ENCODE measurements around the gene LRRC42.

DNA sequence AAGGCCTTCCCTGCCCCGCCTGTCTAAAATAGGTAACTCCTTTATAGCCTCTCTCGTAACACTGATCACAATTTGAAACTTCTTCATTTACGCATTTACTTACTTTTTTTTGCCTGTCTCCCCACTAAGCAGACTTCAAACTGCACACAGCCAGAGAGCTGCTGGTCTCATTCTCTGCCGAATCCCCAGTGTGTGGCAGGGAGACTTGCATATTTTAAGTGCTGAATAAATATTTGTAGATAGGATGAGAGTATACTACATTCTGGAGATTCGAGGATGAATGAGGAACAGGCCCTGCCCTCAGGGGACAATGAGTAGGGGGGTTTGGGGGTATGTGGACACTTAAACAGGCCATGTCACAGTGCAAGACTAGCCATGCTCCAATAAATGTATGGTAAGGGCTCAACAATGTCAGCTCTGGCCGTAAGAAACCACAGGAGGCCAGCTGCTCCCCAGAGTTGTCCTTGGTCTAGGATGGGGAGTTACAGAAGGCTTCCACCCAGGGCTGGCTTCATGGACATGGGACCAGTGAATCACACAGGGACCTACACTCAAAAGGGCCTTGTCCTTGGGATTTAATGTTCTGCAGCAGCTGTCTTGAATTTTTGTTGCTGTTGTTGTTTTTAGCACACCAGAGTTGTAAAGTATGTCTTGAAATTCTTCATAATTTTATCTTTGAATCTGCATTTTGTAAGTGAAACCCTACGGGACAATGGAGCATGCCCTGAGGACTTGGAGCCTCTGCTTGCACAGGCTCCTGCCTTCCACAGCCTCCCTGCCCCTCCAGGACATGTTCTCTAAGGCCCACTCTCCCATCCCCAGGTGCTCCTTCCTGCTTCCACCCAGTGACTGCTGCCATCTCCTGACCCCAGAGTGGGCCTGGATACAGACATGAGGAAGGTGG is 43.7 kb upstream of the LRRC42 start:
- TF ChIP-seq, protein P1, sequence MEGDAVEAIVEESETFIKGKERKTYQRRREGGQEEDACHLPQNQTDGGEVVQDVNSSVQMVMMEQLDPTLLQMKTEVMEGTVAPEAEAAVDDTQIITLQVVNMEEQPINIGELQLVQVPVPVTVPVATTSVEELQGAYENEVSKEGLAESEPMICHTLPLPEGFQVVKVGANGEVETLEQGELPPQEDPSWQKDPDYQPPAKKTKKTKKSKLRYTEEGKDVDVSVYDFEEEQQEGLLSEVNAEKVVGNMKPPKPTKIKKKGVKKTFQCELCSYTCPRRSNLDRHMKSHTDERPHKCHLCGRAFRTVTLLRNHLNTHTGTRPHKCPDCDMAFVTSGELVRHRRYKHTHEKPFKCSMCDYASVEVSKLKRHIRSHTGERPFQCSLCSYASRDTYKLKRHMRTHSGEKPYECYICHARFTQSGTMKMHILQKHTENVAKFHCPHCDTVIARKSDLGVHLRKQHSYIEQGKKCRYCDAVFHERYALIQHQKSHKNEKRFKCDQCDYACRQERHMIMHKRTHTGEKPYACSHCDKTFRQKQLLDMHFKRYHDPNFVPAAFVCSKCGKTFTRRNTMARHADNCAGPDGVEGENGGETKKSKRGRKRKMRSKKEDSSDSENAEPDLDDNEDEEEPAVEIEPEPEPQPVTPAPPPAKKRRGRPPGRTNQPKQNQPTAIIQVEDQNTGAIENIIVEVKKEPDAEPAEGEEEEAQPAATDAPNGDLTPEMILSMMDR (conservative IDR thresholded peaks at IDR 0.05), result no peak
- TF ChIP-seq EZH2 (IDR thresholded peaks at IDR 0.05; ENCODE audit: low read depth), result no peak

Data from PC-9 (cell line).